OCI-LY3 (cell line): ENCODE measurements around the gene UNC13B.
A peak's percentile ranks its signal among the peaks of the same experiment; 100 is the strongest.

Source experiments
- H2AFZ ChIP-seq: fragments of 200-600, 300-600 bp; shearing (Covaris generic); 2 replicates; pipeline ENCODE4 v1.6.0; 2014; ENCODE audit warnings: antibody characterized with exemption, low read depth, low read length
- H3K27ac ChIP-seq: fragments of 200-600, 300-600 bp; sonication (generic); 2 replicates; pipeline ENCODE4 v1.5.1; 2014; ENCODE audit warnings: mild to moderate bottlenecking, low read length, moderate library complexity, mixed read lengths
- H3K27me3 ChIP-seq: fragments of 200-600, 300-600 bp; sonication (generic); 2 replicates; pipeline ENCODE4 v1.6.1; 2014; ENCODE audit warnings: low read depth, low read length, mixed read lengths
- H3K36me3 ChIP-seq: fragments of 200-600, 300-600 bp; sonication (generic); replicated peaks from 2 replicates; pipeline ENCODE3; 2014; ENCODE audit warnings: low read depth, low read length, mixed read lengths
- H3K4me1 ChIP-seq: fragments of 300-600, 200-600 bp; sonication (generic); 2 replicates; pipeline ENCODE4 v1.6.1; 2014; ENCODE audit warnings: low read length, mixed read lengths
- H3K4me2 ChIP-seq: fragments of 200-600, 300-600 bp; sonication (generic); 2 replicates; pipeline ENCODE4 v1.6.1; 2014; ENCODE audit warnings: low read length, mixed read lengths
- H3K4me3 ChIP-seq: fragments of 300-600, 200-600 bp; sonication (generic); 2 replicates; pipeline ENCODE4 v1.5.1; 2014; ENCODE audit warnings: antibody characterized with exemption, mild to moderate bottlenecking, low read length, moderate library complexity
- H3K79me2 ChIP-seq: fragments of 300-600, 200-600 bp; shearing (Covaris generic); 2 replicates; pipeline ENCODE4 v1.6.1; 2014; ENCODE audit warnings: mild to moderate bottlenecking, low read length, mixed read lengths
- H3K9ac ChIP-seq: fragments of 300-600, 200-600 bp; shearing (Covaris generic); 2 replicates; pipeline ENCODE4 v1.6.0; 2014; ENCODE audit warnings: mild to moderate bottlenecking, low read length, moderate library complexity
- H3K9me3 ChIP-seq: fragments of 200-600, 300-600 bp; shearing (Covaris generic); 2 replicates; pipeline ENCODE4 v1.6.1; 2014; ENCODE audit warnings: low read length, mixed read lengths; ENCODE audit not compliant: insufficient read depth
- H4K20me1 ChIP-seq: fragments of 200-600, 300-600 bp; sonication (generic); 2 replicates; pipeline ENCODE4 v1.6.1; 2016; ENCODE audit warnings: low read length, mixed read lengths; ENCODE audit not compliant: insufficient read depth
- CTCF ChIP-seq: fragments of 200-600, 300-600 bp; sonication (generic); IDR thresholded peaks from 2 replicates; pipeline ENCODE4 v1.5.1; 2014; ENCODE audit warnings: antibody characterized with exemption, low read length, low read depth
- EZH2phosphoT487 ChIP-seq: fragments of 200-600 bp; shearing (Covaris generic); IDR thresholded peaks from 2 replicates; pipeline ENCODE4 v1.6.1; 2018; ENCODE audit warnings: antibody characterized with exemption, mixed run types, low read depth

UNC13B gene

DNA sequence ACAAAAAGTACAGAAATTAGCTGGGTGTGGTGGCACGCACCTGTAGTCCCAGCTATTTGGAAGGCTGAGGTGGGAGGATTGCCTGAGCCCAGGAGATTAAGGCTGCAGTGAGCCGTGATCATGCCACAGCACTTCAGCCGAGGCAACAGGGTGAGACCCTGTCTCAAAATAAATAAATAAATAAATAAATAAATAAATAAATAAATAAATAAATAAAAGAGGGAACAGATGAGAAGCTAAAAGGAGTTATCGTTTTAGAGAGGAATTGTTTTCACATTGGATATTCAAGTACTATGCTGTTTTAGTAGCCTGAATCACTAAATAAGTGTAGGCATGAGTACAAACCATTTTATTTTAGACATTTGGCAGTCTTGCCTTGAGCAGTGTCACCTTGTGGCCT, 151.7 kb downstream of the UNC13B start:
- Histone ChIP-seq H3K27me3 (peaks cover 9% of the 10 kb centered on the region; the same call in 1 of the 2 replicates), H3K4me1 (no peaks in the 10 kb centered on the region), H3K36me3 (no peaks in the 10 kb centered on the region), H2AFZ (no peak overlapping the region), H3K9me3 (peaks cover 3% of the 10 kb centered on the region; the same call in 1 of the 2 replicates), H3K79me2 (no peaks in the 10 kb centered on the region), H3K9ac (no peak overlapping the region), H3K27ac (no peak overlapping the region), H3K4me2 (no peak overlapping the region), H3K4me3 (no peak overlapping the region), H4K20me1 (no peaks in the 10 kb centered on the region)
- TF ChIP-seq EZH2phosphoT487 (no peak), CTCF (no peak)

DNA sequence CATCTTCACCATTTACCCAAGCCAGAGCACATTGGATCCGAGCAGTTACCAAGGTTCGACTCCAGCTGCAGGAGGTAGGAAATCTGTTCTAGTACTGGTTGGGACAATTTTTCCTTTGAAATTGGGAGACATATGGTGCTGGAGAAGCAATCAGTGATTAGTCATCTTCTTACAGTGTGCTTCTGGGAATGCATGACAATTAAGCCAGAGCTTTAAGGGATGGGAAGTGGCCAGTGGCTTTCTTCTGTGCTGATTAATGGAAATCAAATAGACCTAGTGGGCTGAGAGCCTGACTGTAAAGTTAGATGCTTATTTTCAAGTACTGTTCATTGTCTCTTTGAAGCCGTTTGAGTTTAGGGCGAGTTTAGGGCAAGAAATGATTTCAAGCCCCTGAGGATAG, 152.1 kb downstream of the UNC13B start:
- Histone ChIP-seq H3K4me3 (no peak overlapping the region), H3K9me3 (peaks cover 6% of the 10 kb centered on the region; the same call in 1 of the 2 replicates), H3K9ac (no peak overlapping the region), H3K79me2 (no peaks in the 10 kb centered on the region), H3K27me3 (peaks cover 12% of the 10 kb centered on the region; the same call in 1 of the 2 replicates), H3K36me3 (no peaks in the 10 kb centered on the region), H3K4me2 (no peak overlapping the region), H3K4me1 (no peaks in the 10 kb centered on the region), H2AFZ (no peak overlapping the region), H3K27ac (no peak overlapping the region), H4K20me1 (no peaks in the 10 kb centered on the region)
- TF ChIP-seq CTCF (no peak), EZH2phosphoT487 (no peak)

DNA sequence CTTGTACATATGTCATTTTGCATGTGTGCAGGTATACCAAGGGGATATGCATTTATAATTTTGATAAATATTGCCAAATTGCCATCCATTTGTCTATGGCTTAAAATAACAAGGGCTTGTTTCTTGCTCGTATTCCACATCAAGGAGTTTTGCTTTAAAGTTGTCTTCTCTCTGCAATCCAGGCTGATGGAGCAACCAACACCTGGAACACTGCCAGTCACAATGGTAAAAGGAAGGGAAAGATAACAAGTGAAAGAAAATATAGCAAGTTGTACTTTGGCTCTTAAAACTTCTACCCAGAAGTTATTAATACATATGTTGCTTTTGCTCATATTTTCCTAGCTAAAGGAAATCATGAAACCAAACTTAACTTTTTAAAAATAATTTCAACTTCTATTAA, 156.9 kb downstream of the UNC13B start:
- peaks cover 14% of the 10 kb centered on the region for H3K4me1 ChIP-seq
- TF ChIP-seq CTCF = no peak
- no peak for TF ChIP-seq EZH2phosphoT487
- H3K9ac ChIP-seq = no peak overlapping the region
- H2AFZ ChIP-seq = no peak overlapping the region
- H3K79me2 ChIP-seq = no peaks in the 10 kb centered on the region
- H3K4me3 ChIP-seq = no peak overlapping the region
- H3K27me3 ChIP-seq = peaks cover 7% of the 10 kb centered on the region; the same call in 1 of the 2 replicates
- no peak overlapping the region for H3K4me2 ChIP-seq
- H3K36me3 ChIP-seq = no peaks in the 10 kb centered on the region
- no peaks in the 10 kb centered on the region for H4K20me1 ChIP-seq
- H3K27ac ChIP-seq = no peak overlapping the region
- H3K9me3 ChIP-seq = peaks cover 6% of the 10 kb centered on the region; the same call in 1 of the 2 replicates

DNA sequence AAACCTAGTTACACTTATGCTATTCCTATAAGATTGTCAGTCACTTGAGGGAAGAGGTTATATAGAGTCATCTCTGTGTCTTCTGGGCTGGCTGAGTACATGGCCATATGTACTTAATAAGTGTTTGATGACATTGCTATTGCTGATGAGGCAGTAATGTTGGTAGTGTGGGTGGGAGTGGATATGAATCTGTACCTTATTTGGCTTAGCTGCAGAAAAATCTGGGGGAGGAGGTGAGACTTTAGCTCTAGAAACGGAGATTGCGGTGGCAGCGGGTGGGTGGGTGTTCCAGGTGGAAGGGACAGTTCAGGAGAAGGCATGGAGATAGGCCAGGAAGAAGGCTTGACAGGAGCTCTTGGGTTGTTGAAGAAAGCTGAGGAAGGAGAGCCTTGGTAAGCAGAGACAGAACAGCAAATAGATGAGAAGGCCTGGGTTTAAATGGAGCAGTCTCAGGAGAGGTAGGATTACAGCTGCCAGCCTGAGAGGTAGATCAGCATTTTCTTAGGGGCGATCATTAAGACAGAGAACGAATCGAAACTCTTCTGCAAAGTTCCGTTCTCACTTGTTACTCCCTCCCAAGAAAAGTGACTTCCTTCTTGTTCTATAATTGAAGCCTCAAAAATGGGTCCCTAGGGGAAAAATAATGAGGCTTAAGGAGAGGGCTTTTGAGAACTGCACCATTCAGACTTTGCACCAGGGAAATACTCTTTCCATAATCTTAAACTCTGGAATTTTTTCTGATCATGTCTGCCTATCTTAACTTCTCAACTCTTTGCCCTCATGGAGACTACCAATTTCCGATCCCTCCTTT, 160.5 kb downstream of the UNC13B start:
- Histone ChIP-seq H3K9ac (no peak overlapping the region), H3K4me2 (peak overlapping the region; percentile 61), H3K4me1 (peaks cover 14% of the 10 kb centered on the region), H4K20me1 (no peaks in the 10 kb centered on the region), H3K9me3 (peaks cover 6% of the 10 kb centered on the region; the same call in 1 of the 2 replicates), H3K27ac (no peak overlapping the region), H3K36me3 (no peaks in the 10 kb centered on the region), H3K4me3 (peak overlapping the region; percentile 30), H2AFZ (peak overlapping the region; percentile 30), H3K27me3 (peaks cover 3% of the 10 kb centered on the region; the same call in 1 of the 2 replicates), H3K79me2 (no peaks in the 10 kb centered on the region)
- no peak for TF ChIP-seq EZH2phosphoT487
- no peak for TF ChIP-seq CTCF
